ENCODE measurements around the gene ARHGEF28.

The ARHGEF28 gene

DNA sequence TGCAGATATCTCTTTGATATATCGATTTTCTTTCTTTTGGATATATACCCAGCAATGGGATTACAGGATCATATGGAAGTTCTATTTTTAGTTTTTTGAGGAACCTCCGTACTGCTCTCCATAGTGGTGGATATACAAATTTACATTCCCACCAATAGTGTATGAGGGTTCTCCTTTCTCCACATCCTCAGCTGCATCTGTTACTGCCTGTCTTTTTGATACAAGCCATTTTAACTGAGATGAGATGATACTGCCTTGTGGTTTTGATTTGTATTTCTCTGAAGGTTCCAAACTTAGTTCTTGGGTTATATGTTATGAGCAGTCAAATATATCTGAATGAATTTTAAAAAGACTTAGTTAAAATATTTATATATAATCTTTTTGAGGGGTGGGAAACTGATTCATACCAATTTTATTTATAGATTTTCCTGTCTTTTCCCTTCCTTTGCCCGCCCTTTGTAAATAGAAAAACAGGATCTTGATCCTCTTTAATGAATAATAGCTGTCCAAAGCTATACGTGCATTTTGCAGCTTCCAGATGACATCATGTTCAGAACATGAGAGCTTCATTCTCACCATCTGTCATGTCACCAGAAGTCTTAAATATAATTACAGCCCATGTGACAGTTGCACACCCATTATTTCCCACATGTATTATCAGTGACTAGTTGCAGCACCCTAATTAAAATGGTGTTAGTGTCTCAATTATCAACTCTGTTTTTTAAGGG is 6.2 kb upstream of the ARHGEF28 start:
- FAIRE-seq, result no peak

DNA sequence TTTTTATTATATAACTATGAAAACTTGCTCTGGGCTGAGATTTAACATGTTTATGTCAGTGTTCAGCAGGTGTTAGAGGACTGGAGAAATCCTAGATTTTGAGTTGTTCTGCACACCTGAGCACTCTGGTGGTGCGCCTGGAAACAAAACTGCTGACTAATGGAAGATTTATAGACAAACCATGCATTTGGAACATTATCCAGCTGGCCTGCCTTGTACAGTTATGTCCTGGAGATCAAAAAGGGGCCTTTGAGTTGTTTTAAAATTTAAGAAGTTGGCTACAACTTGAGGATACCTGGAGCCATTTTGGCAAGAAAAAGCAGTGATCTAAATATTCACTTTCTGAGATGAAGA is 5.7 kb upstream of the ARHGEF28 start:
- no peak for FAIRE-seq

DNA sequence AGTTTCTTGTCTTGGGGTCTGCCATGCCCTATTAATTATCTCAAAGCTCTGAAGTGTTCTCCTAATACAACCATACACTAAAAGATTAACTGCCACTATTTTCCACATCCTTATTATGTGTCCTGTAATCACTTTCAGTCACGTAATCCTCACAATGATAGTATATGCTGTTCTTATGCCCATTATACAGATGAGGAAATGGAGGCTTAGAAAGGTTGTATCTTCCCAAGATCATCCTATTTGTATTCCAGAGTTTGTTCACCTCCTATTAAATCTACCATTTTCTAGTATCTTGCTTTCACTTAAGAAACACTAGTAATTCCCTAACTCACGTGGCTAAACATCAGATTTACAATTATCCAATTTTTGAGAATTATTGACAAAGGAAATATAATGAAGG is 2.9 kb upstream of the ARHGEF28 start:
- FAIRE-seq, result no peak

DNA sequence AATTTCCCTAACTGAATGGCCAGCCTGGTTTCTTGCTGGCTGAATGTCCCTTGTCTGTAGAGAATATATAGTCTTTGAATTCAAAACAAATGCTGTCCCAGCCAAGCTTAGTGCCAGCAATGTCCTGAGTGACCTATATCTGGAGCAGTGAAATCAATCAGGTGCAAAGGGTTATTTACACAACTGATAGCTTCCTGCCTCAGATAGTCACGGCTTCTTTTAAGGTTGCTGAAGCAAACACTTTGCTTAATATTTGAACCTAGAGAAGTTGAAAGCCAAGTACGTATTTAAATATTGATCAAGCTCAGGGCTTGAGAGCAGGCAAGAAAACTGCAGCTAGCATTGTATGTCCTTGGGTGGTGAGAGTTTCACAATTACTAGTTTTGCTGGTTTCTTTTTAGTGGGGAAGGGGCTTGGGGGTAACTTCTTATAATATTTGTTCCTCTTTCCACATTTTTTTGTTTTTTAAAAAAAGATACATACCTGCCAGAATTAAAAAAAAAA is 2.0 kb upstream of the ARHGEF28 start:
- no peak for FAIRE-seq

DNA sequence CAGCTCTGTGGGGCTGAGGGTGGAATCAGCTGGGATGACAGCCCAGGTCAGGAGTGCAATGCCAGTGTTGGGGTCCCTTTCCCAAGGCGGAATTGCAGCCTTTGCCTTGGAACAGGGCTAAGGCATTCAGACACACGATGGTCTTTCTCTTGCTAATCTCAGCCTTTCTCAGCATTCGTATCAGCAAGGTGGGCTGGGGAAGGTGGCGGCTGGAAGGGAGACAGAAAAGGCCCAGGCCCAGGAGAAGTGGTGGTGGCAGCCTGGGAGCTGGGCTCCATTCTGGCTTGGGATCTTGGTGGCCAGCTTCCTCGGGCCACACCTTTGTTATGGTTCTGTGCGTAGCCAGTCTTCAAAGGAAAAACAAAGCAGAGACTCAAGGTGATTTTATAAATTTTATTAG is 1.1 kb upstream of the ARHGEF28 start:
- FAIRE-seq, result no peak

DNA sequence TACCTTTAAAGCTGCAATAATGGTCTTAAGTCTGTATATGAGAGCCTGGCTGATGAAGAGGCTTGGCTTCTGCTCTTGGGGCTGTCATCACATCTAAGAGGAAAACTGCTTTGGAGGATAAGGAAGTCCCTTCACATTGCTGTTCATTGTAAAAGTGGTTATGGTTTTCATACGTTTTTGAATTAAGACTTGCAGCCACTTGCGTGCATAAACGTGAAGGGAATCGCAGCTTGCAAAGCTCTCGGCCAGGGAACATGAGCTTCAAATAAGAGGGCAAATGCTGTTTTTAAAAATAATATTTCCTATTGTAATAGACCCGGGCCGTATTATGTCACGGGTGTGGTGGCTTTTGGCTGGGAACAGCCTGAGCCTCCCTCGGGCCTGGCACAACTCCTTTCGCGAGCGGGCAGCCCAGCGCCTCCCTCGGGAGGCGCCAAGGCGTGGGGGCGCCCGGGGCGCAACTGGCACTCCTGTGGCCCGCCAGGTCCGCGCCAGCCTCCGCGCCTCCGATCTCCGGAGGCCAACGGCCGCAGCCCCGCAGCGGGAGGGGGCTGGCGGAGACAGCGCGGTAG is 538 bp upstream of the ARHGEF28 start:
- no peak for FAIRE-seq

DNA sequence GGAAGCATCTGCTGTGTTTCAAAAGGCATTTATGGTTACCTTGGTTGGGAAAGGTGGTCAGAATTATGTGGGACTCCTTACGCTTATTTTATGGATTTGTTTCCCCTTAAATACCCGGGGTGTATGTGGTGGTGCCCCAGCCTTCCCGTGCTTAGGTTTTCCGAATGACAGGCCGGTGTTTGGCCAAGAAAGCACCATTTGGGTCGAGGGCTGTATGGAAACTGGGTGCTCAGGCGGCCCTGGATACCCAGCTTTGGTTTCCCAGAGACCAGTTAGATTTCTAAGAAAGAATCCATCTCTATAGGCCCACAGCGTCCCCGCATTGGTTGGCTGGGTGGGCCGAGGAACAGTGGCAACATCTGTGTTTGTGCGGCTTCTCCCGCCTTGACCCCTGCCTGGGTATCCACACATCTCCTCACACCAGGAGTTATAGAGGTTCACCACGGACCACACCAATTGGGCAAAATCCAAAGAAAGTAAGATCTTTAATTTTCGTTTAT is 868 bp downstream of the ARHGEF28 start:
- FAIRE-seq, result no peak

DNA sequence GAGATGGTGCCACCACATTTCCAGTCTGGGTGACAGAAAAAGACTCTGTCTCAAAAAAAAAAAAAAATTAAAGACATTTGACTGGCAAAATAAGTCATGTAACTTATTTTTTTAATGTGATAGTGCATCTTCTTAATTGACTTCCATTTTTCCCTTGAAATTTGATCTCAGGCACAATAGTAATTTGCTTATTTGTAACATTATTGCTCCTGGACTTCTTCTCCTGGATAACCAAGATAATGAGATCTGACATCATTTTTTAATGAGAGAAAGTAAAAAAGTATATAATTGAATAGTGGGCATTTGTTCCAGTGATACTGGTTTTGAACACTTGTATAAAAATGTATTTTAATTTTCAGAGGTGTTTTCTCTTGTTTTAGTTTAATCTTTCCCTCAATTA is 3.5 kb downstream of the ARHGEF28 start:
- FAIRE-seq, result no peak

DNA sequence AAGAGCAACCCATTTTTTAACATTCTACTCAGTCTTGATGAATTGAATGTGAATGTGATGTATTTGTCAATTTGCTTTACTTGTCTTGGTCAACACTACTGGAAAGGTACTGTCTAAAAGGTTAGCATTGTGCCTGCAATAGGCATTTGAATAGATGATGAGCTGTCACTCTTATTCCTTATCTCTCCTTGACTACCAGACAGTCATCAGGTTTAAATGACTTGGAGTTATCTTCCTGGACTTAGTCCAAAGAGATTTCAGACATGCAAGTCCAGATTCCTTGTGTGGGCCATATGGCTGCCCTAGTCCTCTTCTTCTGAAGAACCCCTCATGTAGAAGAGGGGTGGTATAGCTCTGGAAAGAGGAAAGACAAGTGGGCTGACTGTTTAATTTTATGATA is 4.8 kb downstream of the ARHGEF28 start:
- no peak for FAIRE-seq

DNA sequence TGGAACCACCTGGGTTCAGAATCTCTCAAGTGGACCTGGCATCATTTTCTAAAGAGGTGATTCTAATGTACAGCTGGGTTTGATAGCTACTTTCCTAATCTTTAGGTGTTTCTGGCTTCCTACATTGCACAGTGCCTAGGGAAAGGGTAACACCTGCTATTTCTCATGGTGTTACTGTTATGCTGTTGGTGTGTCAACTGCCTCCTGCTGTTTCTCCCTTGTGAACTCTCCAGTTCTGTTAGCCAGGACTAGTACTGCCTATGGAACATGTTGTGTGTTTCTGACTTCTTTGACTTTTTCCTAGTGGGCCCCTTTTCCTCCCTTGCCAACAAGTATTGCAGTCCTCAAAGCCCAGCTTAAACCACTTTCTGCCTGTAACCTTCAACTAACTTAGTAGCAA is 5.5 kb downstream of the ARHGEF28 start:
- no peak for FAIRE-seq

DNA sequence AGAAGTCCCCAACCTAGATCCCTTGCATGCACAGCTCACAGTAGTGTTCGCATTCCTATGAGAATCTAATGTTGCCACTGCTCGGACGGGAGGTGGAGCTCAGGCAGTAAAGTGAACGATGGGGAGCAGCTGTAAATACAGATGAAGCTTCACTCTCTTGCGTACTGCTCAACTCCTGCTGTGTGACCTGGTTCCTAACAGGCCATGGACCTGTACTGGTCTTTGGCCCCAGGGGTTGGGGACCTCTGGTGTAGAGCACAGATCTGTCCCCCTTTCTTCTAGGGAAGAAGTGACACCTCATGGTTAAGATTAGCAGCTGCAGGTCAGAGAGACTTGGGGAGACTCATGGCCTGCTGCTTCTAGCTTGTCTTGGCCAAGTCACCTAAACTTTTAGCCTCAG is 7.1 kb downstream of the ARHGEF28 start:
- no peak for FAIRE-seq

DNA sequence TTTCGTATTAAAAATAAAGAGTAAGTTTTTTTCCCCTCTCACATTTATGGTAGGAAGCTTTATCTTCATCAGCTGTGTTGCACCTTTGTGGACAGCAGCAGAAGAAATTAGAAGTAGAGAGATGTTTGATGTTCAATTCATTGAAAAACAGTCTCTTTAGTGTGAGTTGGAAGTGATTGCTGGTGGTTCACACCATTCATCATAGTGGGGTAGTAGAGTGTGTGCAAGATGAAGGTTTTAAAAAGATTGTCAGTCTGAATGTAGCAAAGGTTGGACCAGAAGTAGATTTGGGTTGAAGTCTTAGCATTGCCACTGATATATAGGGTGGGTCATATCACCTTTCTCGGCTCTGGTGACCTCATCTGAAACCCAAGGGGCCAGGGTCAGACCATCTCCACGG is 10.4 kb downstream of the ARHGEF28 start:
- FAIRE-seq, result no peak

DNA sequence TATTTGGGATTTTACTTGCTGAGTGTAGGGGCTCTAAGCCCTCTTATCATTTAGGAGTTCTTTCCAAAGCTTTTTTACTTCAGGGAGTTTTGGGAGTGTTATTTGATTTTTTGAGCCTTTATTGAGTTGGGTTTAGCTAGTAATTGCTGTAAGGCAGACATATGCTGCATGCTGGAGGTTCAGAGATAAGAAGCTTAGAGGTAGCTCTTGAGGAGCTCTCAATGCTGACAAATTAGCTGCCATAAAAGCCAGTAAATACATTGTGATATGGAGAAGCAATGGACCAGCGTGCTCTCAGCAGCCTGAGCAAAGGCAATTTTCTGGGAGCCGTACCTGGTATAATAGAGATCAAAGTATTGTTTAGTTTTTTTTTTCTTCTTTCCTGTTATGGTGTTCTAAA is 11.6 kb downstream of the ARHGEF28 start:
- no peak for FAIRE-seq

DNA sequence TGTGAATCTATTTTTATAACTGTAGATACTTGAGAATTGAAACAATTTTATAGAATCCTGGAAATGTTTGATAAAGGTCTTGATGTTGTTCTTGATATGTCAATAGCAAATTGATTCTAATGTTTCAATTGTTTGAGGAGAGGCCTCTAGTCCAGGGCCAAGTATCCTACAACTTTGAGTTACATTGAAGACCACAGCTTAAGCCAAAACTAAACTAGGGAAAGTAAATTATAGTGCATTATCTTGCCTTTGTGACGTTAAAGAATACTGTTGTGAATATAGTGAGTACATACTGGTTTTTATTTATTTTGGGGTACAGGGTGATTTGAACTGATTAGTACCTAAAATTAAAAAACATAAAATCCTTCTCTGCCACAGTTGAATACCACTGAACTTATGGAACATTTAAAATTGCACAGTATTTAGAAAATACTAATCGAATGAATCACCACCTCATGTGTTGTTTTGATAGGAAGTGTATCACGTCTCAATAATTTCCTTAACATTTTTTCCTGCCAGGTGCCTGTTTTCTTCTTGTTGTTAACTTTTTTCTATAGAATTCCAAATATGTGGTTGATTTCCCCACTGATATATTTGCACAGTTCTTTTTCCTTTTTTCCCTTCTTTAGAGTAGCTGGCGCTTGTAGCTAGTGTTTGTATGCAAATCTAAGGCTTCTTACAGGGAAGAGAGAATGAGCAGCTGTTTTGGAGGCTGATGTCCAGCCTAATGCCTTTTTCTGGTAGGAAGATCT is 12.5 kb downstream of the ARHGEF28 start:
- no peak for FAIRE-seq

DNA sequence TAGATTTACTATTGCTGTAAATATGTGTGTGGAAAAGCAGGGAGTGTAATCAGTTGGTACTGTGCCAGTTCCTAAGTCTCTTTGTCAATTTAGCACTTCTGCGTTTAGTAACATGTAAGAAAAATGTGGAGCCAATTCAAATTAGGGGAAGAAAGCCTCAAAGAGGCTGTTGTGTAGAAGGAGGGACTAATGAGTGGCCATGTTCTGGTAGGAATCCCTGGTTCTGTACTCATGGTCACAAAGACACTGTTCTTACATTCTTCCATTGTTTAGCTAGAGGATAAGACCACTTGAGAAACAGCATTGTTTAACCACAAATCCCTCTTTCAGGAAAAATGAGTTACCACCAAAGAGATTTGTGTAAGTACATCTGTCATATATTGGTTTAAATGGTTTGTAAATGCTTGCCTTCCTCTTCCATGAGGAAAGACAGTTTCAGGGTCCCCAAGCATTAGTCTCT is 14.9 kb downstream of the ARHGEF28 start:
- FAIRE-seq, result no peak

DNA sequence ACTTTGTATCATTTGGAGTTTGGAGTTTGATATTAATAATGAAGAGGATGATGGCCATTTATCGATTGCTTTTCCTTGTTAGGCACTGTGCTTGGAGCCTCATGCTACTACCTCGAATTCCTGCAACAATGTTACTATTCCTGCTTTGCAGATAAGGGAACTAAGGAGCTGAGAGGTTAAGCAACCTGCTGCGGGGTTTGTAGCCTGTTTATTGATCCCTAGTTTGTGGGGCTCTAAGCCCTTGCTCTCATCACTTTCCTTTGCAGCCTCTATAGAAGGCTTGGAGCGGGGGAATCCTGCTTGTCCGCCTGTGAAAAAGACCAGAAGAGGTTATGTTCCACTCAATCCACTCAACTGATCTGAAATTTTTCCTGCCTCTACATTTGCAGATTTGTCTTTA is 15.8 kb downstream of the ARHGEF28 start:
- FAIRE-seq, result no peak

DNA sequence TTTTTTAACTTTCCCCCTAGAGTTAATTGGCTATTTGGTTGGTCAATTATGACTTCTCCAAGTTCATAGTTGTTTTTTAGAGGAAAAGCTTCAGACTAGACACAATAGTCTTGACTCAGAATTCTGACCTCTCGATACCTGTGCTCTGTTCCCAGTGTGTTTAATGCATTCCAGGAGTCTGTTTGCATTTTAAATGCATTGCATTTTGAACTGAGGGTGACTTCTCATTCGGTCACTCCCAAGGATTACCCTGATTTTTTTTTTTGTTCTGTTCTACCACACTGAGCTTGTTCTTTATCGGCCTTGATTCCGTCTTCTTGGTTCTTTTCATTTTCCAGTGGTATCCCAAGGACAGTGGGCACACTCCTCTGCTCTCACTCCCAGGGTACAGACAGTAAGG is 16.3 kb downstream of the ARHGEF28 start:
- no peak for FAIRE-seq

DNA sequence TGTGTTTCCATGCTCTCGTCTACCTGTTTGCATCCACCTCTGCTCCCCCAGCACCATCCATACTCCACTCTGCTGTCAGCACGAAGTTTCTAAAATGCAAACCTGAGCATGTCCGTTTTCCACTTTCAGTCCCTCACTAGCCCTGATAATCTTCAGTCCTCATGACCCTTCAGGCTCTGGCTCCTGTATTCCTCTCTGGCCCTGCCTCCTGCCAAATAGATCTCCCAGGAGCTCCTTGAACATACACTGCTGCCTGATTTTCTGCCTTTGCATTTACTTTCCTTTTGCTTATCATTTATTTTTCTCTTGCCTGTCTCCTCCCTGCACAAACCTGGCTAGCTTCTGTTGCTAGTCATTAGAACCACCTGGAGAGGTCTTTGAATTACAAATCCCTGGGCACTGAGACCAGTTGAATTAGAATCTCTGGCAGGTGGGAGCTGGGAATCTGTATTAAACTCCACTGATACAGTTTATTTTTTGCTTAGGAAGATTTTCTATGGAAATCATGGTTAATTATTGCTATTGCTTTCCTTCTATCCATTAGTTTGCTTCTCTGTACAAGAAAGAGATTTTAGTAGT is 18.5 kb downstream of the ARHGEF28 start:
- no peak for FAIRE-seq

DNA sequence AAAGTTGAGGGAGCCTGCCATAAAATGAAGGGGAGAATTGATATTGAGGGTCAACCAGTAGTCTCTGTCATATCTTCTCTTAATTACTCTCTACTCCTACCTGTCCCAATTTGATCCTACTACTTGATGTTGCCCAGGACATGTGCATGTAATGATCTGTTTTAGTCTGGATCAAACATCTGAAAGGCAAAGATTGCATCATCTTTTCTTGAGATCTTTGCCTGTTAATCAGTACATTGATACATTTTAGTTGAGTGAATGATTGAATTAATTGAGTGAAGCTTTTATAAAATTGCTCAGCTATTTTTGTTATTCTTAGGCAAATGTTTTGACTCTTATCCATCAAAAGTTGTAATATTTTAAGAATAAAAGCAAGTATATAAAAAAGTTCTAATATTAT is 21.7 kb downstream of the ARHGEF28 start:
- FAIRE-seq, result no peak

DNA sequence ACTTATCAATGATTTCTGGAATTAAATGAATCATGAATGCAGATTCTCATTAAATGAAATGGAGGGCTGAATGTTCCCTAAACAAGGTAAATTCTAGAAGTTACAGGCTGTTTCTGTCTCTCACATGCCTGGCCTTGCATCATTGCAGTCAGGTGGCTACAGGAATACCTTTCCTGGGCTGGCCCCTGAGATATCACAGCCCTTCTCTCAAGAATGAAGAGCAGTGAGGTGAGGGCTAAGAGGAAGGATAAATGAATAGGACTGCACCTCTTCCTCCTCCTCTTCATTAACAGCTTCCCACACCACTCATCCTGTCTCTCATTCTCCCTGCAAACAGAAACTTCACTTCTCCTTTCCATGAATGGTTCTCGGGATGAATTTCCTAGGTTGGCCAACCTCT is 22.5 kb downstream of the ARHGEF28 start:
- FAIRE-seq, result no peak

DNA sequence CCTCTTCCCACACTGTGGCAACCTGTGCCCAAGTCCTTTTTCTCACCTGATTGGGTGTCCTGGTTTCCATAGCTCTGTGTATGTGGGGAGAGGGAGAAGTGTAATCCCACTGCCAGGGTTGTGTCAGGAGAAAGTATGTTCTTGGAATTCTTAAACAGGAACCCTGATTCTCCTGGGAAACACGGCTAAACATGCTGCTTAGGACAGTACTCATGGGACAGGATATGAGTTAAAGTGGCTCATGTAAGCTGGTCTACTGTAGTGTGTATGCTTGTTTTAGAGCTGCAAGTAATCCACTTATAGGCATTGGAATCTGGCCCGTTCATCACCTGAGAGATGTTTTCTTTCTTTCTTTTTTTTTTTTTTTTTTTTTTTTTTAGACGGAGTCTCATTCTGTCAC is 23.9 kb downstream of the ARHGEF28 start:
- FAIRE-seq, result no peak

DNA sequence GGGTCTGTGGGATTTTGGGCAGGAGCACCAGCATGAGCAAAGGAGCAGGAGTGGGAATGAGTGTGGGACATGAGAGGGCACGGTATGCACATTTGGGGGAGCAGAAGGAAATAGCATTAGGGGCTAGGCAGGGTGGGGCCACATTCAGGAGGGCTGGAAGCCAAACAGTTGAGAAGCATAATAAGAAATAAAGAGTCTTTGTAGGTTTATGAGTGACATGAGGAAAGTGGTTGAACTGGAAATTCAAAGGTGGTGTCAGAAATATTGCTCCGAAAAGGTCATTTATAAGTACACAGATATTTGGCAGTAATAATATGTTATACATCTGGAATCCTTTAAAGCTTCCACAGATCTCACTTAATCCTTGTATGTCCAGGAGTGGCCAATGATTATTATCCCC is 26.4 kb downstream of the ARHGEF28 start:
- FAIRE-seq, result no peak

DNA sequence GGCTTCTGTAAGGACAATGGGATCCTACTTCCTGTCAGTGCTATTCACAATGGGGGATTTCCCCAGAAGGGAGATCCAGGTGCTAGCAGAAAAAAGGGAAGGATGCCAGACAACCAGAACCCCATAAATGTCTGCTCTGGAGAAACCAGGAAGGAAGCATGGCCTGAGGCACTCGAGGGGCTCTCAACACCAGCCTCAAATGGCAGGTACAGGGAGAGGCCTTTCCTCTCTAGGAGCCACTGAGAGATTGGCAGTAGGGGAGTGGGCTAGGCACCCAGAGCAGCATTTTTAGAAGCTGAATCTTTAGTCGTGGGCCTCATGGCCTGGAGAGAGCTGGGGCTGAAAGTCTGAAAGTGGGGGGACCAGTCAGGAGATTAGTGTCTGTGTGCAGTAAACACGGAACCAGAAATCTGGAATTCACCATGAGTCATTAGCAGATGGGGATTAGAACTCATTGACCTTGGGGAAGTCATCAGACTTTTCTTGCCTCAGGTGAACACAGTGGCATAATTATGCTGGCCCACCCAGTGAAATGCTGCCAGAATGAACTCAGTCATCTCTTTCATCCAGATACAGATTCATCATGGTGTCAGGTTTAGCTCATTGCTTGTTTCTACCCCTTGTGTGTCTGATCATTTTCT is 28.3 kb downstream of the ARHGEF28 start:
- FAIRE-seq, result no peak
